OCI-LY7 (cell line): ENCODE results near the gene PRKN.

Source experiments
- EZH2phosphoT487 ChIP-seq: fragments of 200-600 bp; sonication (generic); IDR thresholded peaks from 2 replicates; pipeline ENCODE4 v1.6.1; 2018; ENCODE audit warnings: low read depth, borderline replicate concordance, mild to moderate bottlenecking, mixed run types, antibody characterized with exemption, low read length, moderate library complexity, mixed read lengths
- TF ChIP-seq, protein P1 (sequence below): fragments of 200-600 bp; sonication (generic); conservative IDR thresholded peaks from 2 replicates; pipeline ENCODE4 v1.5.1; 2014; ENCODE audit warnings: mild to moderate bottlenecking, antibody characterized with exemption, low read length, moderate library complexity, mixed read lengths

DNA sequence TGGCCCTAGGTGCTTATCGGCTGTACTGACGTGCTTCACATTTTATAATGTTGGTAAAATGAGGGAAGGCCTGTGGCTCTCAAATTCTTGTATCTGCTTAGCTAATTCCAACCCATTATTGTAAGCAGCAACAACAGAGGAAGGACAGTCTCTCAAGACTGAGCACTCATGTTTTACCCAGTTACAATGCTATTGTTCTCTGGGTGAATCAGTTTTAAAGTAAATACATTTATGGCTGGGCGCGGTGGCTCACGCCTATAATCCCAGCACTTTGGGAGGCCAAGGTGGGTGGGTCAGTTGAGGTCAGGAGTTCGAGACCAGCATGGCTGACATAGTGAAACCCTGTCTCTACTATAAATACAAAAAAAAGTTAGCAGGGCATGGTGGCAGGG lies 194.6 kb downstream of the PRKN start:
- TF ChIP-seq, protein P1, sequence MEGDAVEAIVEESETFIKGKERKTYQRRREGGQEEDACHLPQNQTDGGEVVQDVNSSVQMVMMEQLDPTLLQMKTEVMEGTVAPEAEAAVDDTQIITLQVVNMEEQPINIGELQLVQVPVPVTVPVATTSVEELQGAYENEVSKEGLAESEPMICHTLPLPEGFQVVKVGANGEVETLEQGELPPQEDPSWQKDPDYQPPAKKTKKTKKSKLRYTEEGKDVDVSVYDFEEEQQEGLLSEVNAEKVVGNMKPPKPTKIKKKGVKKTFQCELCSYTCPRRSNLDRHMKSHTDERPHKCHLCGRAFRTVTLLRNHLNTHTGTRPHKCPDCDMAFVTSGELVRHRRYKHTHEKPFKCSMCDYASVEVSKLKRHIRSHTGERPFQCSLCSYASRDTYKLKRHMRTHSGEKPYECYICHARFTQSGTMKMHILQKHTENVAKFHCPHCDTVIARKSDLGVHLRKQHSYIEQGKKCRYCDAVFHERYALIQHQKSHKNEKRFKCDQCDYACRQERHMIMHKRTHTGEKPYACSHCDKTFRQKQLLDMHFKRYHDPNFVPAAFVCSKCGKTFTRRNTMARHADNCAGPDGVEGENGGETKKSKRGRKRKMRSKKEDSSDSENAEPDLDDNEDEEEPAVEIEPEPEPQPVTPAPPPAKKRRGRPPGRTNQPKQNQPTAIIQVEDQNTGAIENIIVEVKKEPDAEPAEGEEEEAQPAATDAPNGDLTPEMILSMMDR, result no peak
- TF ChIP-seq EZH2phosphoT487, result no peak
